ENCODE results near the gene ANKFN1.

ANKFN1 gene

GRCh38 chr17:56309897-56310296 is 156.6 kb downstream of the ANKFN1 start:
- H3K9me3 Mint-ChIP-seq, result no peaks in the 10 kb centered on the region
- H3K4me3 Mint-ChIP-seq, result no peak overlapping the region
- H3K4me1 Mint-ChIP-seq (ENCODE audit: low read depth), result no peaks in the 10 kb centered on the region
- no peaks in the 10 kb centered on the region for H3K36me3 Mint-ChIP-seq (ENCODE audit: low read depth)
- H3K27ac Mint-ChIP-seq, result no peak overlapping the region
- H3K27me3 Mint-ChIP-seq, result peaks cover 5% of the 10 kb centered on the region

GRCh38 chr17:56310782-56311181 is 157.5 kb downstream of the ANKFN1 start:
- Mint-ChIP-seq H3K27me3 (peaks cover 5% of the 10 kb centered on the region), H3K36me3 (ENCODE audit: low read depth) (no peaks in the 10 kb centered on the region), H3K4me1 (ENCODE audit: low read depth) (no peaks in the 10 kb centered on the region), H3K4me3 (no peak overlapping the region), H3K9me3 (no peaks in the 10 kb centered on the region), H3K27ac (no peak overlapping the region)

GRCh38 chr17:56313201-56313600 is 159.9 kb downstream of the ANKFN1 start:
- Mint-ChIP-seq H3K27me3 (peaks cover 5% of the 10 kb centered on the region), H3K4me3 (no peak overlapping the region), H3K4me1 (ENCODE audit: low read depth) (no peaks in the 10 kb centered on the region), H3K36me3 (ENCODE audit: low read depth) (no peaks in the 10 kb centered on the region), H3K27ac (no peak overlapping the region), H3K9me3 (no peaks in the 10 kb centered on the region)

GRCh38 chr17:56314026-56314425 is 160.8 kb downstream of the ANKFN1 start:
- Mint-ChIP-seq H3K4me3 (no peak overlapping the region), H3K9me3 (no peaks in the 10 kb centered on the region), H3K27ac (no peak overlapping the region), H3K27me3 (peaks cover 5% of the 10 kb centered on the region), H3K4me1 (ENCODE audit: low read depth) (no peaks in the 10 kb centered on the region), H3K36me3 (ENCODE audit: low read depth) (no peaks in the 10 kb centered on the region)

- H3K36me3 Mint-ChIP-seq (ENCODE audit: low read depth), result no peaks in the 10 kb centered on the region
- no peaks in the 10 kb centered on the region for H3K4me1 Mint-ChIP-seq (ENCODE audit: low read depth)
- H3K27me3 Mint-ChIP-seq, result peaks cover 5% of the 10 kb centered on the region
- H3K4me3 Mint-ChIP-seq, result no peak overlapping the region
- no peaks in the 10 kb centered on the region for H3K9me3 Mint-ChIP-seq
- H3K27ac Mint-ChIP-seq, result no peak overlapping the region
These were observed 161.8 kb downstream of the ANKFN1 start for GRCh38 chr17:56314984-56315602.

GRCh38 chr17:56316604-56317003 is 163.3 kb downstream of the ANKFN1 start:
- H3K27me3 Mint-ChIP-seq, result no peaks in the 10 kb centered on the region
- no peaks in the 10 kb centered on the region for H3K4me1 Mint-ChIP-seq (ENCODE audit: low read depth)
- no peaks in the 10 kb centered on the region for H3K9me3 Mint-ChIP-seq
- H3K27ac Mint-ChIP-seq, result no peak overlapping the region
- H3K4me3 Mint-ChIP-seq, result no peak overlapping the region
- H3K36me3 Mint-ChIP-seq (ENCODE audit: low read depth), result no peaks in the 10 kb centered on the region

GRCh38 chr17:56317351-56318208 is 164.3 kb downstream of the ANKFN1 start:
- Mint-ChIP-seq H3K36me3 (ENCODE audit: low read depth) (no peaks in the 10 kb centered on the region), H3K4me3 (no peak overlapping the region), H3K27ac (no peak overlapping the region), H3K27me3 (peaks cover 4% of the 10 kb centered on the region), H3K9me3 (no peaks in the 10 kb centered on the region), H3K4me1 (ENCODE audit: low read depth) (no peaks in the 10 kb centered on the region)

GRCh38 chr17:56319531-56319930 is 166.3 kb downstream of the ANKFN1 start:
- no peak overlapping the region for H3K27ac Mint-ChIP-seq
- H3K36me3 Mint-ChIP-seq (ENCODE audit: low read depth), result no peaks in the 10 kb centered on the region
- no peaks in the 10 kb centered on the region for H3K4me1 Mint-ChIP-seq (ENCODE audit: low read depth)
- no peaks in the 10 kb centered on the region for H3K9me3 Mint-ChIP-seq
- H3K4me3 Mint-ChIP-seq, result no peak overlapping the region
- H3K27me3 Mint-ChIP-seq, result peaks cover 4% of the 10 kb centered on the region

- no peaks in the 10 kb centered on the region for H3K9me3 Mint-ChIP-seq
- H3K4me3 Mint-ChIP-seq, result no peak overlapping the region
- H3K27me3 Mint-ChIP-seq, result peaks cover 4% of the 10 kb centered on the region
- H3K36me3 Mint-ChIP-seq (ENCODE audit: low read depth), result no peaks in the 10 kb centered on the region
- no peak overlapping the region for H3K27ac Mint-ChIP-seq
- no peaks in the 10 kb centered on the region for H3K4me1 Mint-ChIP-seq (ENCODE audit: low read depth)
These were observed 167.2 kb downstream of the ANKFN1 start for GRCh38 chr17:56320443-56320842.

- no peak overlapping the region for H3K4me3 Mint-ChIP-seq
- peaks cover 4% of the 10 kb centered on the region for H3K27me3 Mint-ChIP-seq
- no peaks in the 10 kb centered on the region for H3K9me3 Mint-ChIP-seq
- H3K36me3 Mint-ChIP-seq (ENCODE audit: low read depth), result no peaks in the 10 kb centered on the region
- no peak overlapping the region for H3K27ac Mint-ChIP-seq
- no peaks in the 10 kb centered on the region for H3K4me1 Mint-ChIP-seq (ENCODE audit: low read depth)
These were observed 169.7 kb downstream of the ANKFN1 start for GRCh38 chr17:56322991-56323390.

- H3K4me1 Mint-ChIP-seq (ENCODE audit: low read depth), result no peaks in the 10 kb centered on the region
- no peak overlapping the region for H3K4me3 Mint-ChIP-seq
- H3K27ac Mint-ChIP-seq, result no peak overlapping the region
- H3K36me3 Mint-ChIP-seq (ENCODE audit: low read depth), result no peaks in the 10 kb centered on the region
- H3K27me3 Mint-ChIP-seq, result peaks cover 8% of the 10 kb centered on the region
- H3K9me3 Mint-ChIP-seq, result no peaks in the 10 kb centered on the region
These were observed 171.4 kb downstream of the ANKFN1 start for GRCh38 chr17:56324676-56325075.

GRCh38 chr17:56325313-56326000 is 172.2 kb downstream of the ANKFN1 start:
- no peaks in the 10 kb centered on the region for H3K36me3 Mint-ChIP-seq (ENCODE audit: low read depth)
- peaks cover 8% of the 10 kb centered on the region for H3K27me3 Mint-ChIP-seq
- H3K9me3 Mint-ChIP-seq, result no peaks in the 10 kb centered on the region
- H3K4me1 Mint-ChIP-seq (ENCODE audit: low read depth), result no peaks in the 10 kb centered on the region
- no peak overlapping the region for H3K27ac Mint-ChIP-seq
- no peak overlapping the region for H3K4me3 Mint-ChIP-seq

- Mint-ChIP-seq H3K36me3 (ENCODE audit: low read depth) (no peaks in the 10 kb centered on the region), H3K27me3 (peaks cover 8% of the 10 kb centered on the region), H3K4me1 (ENCODE audit: low read depth) (no peaks in the 10 kb centered on the region), H3K4me3 (no peak overlapping the region), H3K9me3 (no peaks in the 10 kb centered on the region), H3K27ac (no peak overlapping the region)
These were observed 172.7 kb downstream of the ANKFN1 start for GRCh38 chr17:56326001-56326359.

- Mint-ChIP-seq H3K4me1 (ENCODE audit: low read depth) (no peaks in the 10 kb centered on the region), H3K27me3 (peaks cover 14% of the 10 kb centered on the region), H3K36me3 (ENCODE audit: low read depth) (no peaks in the 10 kb centered on the region), H3K27ac (no peak overlapping the region), H3K4me3 (no peak overlapping the region), H3K9me3 (peaks cover 9% of the 10 kb centered on the region)
These were observed 194.4 kb downstream of the ANKFN1 start for GRCh38 chr17:56347639-56348038.

GRCh38 chr17:56350592-56350991 is 197.3 kb downstream of the ANKFN1 start:
- H3K4me1 Mint-ChIP-seq (ENCODE audit: low read depth), result no peaks in the 10 kb centered on the region
- no peaks in the 10 kb centered on the region for H3K9me3 Mint-ChIP-seq
- no peak overlapping the region for H3K27ac Mint-ChIP-seq
- no peak overlapping the region for H3K4me3 Mint-ChIP-seq
- peaks cover 6% of the 10 kb centered on the region for H3K27me3 Mint-ChIP-seq
- no peaks in the 10 kb centered on the region for H3K36me3 Mint-ChIP-seq (ENCODE audit: low read depth)
